ENCODE results near the gene TTC28.
"Not testable (repeated sequence)": the region's sequence is repeated elsewhere in the genome, so short reads cannot be mapped to it uniquely, and the experiment has no call there.

- not testable (repeated sequence) for TF ChIP-seq POLR2A, CTCF (IDR thresholded peaks at IDR 0.05)
These were observed 619.0 kb downstream of the TTC28 start for GRCh38 chr22:28060594-28060993.
